Measurements from ENCODE around the gene ASTN2.

The ASTN2 gene

GRCh38 chr9:116800885-116801284 is 614.0 kb downstream of the ASTN2 start:
- DNase-seq (ENCODE audit: low spot score): no peak

GRCh38 chr9:116800074-116800473 is 614.8 kb downstream of the ASTN2 start:
- no peak for DNase-seq (ENCODE audit: low spot score)

DNA sequence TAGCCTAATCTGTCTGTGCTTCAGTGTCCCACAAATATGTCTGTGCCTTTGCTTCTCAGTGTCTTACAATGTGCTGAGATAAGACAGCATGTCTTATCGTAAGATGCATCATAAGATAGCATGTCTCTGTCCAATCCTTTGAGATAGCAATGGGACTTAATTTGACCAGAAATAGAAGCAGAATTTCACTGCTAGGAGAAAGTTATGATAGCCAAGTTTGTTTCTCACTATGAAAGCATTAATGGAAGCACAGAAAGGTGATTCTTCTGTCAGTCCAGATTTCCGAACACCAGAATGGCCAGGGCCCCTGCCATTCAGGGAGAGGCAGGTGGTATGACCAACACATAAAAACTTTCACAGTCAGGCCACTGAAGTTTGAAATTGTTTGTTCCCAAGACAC is 616.3 kb downstream of the ASTN2 start:
- DNase-seq (ENCODE audit: low spot score): no peak

DNA sequence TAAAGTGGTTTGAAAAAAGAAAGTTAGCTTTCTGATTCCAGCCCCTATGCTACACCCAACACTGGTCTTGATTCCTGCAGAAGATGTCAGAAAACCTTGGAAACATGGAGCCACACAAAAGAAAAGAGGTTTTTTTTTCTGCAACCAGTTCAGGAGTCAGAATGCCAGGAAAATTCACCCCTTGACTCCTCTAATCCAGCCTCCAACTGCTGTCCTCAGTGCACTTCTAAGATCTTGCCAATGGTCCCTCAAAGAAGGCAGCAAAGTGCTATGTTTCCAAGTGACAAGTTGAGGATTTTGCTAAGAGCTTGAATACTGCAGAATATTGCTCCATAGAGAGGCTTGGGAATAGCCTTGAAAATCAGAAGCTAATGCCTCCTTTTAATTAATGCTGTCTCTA is 617.6 kb downstream of the ASTN2 start:
- DNase-seq (ENCODE audit: low spot score): no peak

DNA sequence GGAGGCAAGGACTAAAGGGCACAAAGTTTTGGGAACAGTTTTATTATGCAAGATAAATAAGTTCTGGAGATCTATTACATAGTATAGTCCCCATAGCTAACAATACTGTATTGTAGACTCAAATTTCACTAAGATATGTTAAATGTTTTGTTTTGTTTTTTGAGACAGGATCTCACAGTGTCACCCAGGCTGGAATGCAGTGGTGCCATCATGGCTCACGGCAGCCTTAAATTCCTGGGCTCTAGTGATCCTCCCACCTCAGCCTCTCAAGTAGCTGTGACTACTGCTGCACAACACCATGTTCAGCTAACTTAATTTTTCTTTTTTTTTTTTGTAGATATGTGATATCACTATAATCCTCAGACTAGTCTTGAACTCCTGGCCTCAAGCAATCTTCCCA is 618.2 kb downstream of the ASTN2 start:
- DNase-seq (ENCODE audit: low spot score): no peak

DNA sequence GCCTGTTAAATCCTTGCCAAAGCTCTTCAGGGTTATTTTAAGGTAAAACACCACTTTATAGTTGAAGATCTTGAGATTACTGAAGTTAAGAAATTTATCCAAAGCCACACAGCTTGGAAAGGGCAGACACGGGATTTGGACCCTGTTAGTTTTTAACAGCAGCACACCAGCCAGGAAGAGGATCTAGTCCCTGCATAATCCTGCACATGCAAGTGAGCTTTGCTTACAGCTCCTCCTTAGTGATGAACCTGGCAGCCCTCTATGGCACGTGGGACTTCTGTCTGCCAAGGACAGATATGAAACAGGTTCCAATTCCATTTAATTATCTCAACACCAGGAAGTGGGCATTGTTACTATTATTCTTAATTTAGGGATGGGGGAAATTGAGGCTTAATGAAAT is 619.0 kb downstream of the ASTN2 start:
- DNase-seq (ENCODE audit: low spot score): no peak

GRCh38 chr9:116792271-116792670 is 622.6 kb downstream of the ASTN2 start:
- no peak for DNase-seq (ENCODE audit: low spot score)

DNA sequence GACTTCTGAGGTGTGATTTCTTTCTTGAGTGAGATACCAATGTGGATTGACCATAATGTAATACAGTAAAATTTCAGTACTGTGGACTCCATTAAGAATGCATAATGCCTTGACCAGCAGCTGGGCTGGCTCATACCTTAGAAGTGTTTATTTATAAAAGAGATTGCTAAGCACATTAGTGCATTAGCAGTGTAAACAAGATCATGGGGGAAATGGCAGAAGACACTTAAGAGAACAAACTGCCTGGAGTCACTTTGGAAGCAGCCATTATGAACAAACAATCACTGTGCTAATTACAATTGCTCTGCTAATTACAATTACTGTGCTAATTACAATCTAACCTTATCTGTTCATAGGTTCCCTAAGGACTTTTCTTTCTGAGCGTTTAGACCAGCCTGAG is 623.5 kb downstream of the ASTN2 start:
- no peak for DNase-seq (ENCODE audit: low spot score)

DNA sequence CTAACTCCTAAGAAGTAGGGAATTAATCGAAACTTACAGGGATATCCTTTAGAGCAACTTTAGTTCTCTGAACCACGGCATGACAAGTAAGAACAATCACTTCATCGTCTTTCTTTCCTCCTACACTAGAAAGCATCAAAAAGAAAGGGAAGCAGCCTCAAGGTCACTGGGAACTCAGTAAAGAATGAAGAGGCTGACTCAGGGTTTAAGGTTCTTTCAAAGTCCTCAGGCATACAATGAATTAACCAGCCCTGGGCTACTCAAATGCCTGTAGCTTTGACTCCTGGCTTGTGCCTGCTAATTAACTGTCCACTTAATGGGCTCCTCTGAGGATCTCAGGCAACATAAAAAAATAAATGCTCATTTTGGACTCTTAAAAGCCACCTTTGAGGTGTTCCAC is 625.8 kb downstream of the ASTN2 start:
- DNase-seq (ENCODE audit: low spot score): no peak

- no peak for DNase-seq (ENCODE audit: low spot score)
Measured at GRCh38 chr9:116786737-116787136, 628.1 kb downstream of the ASTN2 start.

GRCh38 chr9:116777116-116777515 is 637.7 kb downstream of the ASTN2 start:
- DNase-seq (ENCODE audit: low spot score): no peak

GRCh38 chr9:116774421-116775180 is 640.3 kb downstream of the ASTN2 start:
- DNase-seq (ENCODE audit: low spot score): no peak

DNA sequence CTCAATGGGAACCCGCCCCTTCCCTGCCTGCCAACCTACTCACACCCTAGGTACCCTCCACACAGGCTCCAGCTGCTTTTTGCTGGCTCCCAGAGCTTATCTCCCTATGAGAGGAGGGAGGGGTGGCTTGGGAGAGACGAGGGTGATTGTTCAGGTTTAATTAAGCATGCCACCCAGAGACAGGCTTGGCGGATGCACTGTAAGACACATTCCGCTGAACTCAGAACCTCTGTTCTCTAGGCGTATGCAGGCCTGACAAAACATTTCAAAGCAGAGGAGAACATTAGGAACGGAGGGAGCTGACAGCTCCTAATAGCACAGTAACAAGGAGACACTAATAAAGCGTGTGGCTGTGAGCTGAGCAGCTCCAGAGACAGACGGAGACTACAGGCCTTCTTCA is 647.6 kb downstream of the ASTN2 start:
- no peak for DNase-seq (ENCODE audit: low spot score)

DNA sequence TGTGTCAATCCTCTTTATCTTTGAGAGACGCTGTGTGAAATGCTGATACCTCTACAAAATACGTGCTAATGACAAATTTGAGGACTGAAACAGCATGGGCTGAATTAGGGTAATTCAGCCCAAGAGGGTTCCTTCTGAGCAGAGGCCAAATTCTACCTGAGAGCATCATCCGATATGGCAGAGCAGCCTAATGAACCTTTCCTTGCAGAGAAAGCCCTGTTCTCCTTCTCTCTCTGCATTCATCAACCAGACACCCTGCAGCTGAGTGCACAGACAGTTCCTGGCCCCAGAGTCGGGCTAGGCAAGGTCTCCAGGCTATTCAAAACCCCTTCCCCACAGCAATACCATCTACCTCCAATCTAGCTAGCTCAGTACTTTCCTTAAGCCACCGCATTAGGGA is 649.8 kb downstream of the ASTN2 start:
- DNase-seq (ENCODE audit: low spot score): no peak

DNA sequence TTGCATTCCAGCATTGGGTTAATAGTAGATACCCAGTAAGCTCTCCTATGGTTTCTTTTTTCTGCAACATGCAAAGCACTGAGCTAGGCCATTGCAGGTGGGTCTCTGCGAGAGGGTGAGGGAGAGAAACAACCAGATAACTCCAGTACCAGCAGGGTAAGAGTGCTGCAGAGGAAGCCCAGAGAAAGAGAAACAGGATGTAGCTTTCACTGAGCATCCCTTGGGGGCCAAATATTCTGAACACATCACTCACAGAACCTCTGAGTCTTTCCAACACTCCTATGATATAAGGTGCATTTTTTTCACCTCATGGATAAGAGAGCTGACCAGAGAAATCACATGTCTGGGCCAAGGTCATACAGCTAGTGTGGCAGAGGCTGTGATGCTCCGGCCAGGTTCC is 651.1 kb downstream of the ASTN2 start:
- no peak for DNase-seq (ENCODE audit: low spot score)

DNA sequence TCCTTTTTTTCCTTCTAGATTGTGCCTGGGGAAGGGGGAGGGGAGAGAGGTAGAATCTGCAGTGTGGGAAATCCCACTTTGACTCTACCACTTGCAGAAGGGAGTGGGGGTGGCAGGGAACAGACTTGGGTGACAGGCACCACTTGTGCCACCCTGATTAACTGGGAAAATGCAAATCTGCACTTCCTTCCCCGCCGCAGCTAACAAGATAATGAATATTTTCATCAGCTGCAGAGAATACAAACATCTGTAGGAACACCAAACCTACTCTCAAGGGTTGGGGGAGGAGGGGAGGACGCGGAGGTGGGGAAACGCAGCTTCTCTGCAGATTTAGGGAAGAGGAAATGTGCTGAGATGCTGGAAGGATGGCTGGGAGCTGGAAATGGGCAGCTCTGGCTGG is 654.2 kb downstream of the ASTN2 start:
- no peak for DNase-seq (ENCODE audit: low spot score)

GRCh38 chr9:116757030-116757429 is 657.8 kb downstream of the ASTN2 start:
- DNase-seq (ENCODE audit: low spot score): no peak

DNA sequence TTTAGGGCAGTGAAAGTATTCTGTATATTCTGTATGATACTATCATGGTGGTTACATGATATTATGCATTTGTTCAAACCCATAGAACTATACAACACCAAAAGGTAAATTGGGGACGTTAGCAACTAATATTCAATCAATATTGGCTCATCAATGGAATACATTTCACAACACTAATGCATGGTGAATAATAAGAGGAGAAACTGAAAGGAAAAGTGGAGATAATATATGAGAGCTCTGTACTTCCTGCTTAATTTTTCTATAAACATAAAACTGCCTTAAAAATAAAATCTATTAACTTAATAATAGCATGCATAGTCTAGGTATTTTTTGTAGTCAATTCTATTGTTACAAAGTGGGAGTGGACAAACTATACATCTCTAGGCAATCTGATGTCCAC is 661.5 kb downstream of the ASTN2 start:
- no peak for DNase-seq (ENCODE audit: low spot score)

DNA sequence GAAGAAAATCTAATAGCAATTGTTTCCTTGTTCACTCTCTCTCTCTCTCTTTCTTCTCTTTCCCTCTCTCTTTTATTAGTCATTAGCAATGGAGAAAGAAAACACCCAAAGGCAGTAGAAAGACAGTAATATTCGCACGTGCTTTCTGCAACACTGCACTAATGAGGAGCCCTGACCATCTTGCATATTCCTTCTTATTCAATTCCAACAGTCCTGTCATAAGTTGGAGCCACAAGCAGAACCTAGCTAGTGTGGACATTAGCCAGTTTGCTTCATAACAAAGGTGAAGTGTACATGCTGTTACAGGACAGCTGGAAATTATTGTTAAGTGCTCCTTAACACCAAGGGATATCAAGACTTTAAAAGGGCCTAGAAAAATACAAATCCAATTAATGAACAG is 664.3 kb downstream of the ASTN2 start:
- no peak for DNase-seq (ENCODE audit: low spot score)

- no peak for DNase-seq (ENCODE audit: low spot score)
Measured at GRCh38 chr9:116749772-116750171, 665.1 kb downstream of the ASTN2 start.

DNA sequence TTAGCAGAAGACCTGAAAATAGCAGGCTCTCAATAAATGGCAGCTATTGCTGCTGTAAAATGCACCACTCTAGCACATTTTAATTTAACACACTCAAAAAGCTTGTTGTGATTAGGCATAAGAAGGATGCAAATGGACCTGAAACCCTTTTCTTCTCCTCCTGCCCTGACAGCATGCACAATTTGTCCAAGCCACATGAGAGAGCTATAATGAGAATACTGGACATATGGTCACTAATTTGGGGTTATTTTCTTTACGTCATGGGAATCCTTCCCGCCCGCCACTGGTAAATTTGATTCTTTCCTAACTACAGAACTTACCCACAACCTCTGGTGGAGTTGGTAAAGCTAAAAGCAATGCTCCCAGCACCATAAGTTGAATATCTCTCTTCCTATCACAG is 665.7 kb downstream of the ASTN2 start:
- DNase-seq (ENCODE audit: low spot score): no peak

DNA sequence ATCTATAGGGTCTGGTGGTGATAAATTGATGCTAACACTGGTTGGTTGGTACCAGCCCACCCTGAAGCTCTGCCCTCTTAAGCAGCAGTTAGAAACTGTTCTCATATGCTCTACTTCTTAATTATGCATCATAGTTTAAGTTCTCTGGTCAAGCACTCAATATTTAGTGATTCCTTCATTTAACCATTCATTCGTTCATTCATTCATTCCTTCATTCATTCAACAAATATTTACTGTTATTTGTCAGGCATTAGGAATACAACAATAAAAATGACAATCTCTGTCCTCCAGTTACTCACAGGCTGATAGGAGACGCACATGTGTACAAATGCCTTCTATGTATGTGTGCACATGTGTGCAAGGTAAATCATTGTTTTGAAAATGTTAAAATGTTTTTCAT is 673.1 kb downstream of the ASTN2 start:
- DNase-seq (ENCODE audit: low spot score): no peak

DNA sequence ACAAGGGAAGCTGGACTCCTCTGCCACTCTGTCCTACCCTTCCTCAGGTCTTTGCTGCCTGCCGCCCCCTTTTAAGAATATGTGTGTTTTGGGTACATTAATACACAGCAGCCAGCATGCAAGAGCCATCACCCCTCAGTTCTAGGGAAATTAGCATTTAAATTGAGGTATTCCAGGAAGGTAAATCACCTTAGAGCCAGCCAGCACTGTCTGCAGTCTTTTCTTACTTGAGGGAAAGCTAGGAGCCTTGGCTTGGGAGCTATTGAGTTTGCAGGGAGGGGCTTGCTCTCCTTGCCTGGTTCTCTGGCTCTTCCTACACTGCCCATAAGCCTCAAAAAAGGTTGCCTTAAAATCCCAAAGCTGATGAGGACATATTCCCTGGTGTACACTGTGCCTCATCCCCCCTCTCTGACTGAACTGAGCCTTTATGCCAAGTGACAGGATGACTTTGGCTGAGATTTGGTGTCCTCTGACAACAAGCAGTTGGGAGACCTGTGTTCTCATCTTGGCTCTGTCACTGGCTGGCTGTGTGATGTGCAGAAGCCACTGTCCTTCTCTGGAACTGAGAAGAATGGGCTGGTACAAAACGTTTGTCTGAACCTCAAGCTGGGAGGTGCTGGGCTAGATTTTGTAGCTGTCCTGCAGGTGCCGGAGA is 673.6 kb downstream of the ASTN2 start:
- no peak for DNase-seq (ENCODE audit: low spot score)

GRCh38 chr9:116737152-116737546 is 677.7 kb downstream of the ASTN2 start:
- peak; percentile 76 for DNase-seq (ENCODE audit: low spot score)
